HCT116 (cell line): Measurements from ENCODE around the gene SRGAP1. TPM values are rescaled to one million over a fixed set of nuclear protein-coding genes. Genes with fewer than 3 reads are reported as not detected.

Experiments used
- ATAC-seq: fragments of 200-7000 bp; cut with Tn5 transposase; 2 replicates; pipeline ENCODE4 v1.9.1; 2020; ENCODE audit warnings: mild to moderate bottlenecking, moderate library complexity
- BruUV-seq: library from RNA; stranded (reverse); fragments of 400-500 nt; replicated peaks from 2 replicates; lab custom pipeline; 2021; lab: Mats Ljungman, UMichigan
- CTCF ChIA-PET: fragments of 300-600 bp; sonication (Branson Sonifier 250); formaldehyde crosslinking; loops from one replicate; lab custom pipeline; 2021; ENCODE audit warnings: antibody characterized with exemption; lab: Charles Lee
- POLR2A ChIA-PET: fragments of 300-600, 350-600 bp; sonication (Branson Sonifier 250); formaldehyde crosslinking; loops from one replicate; lab custom pipeline; 2021; ENCODE audit warnings: antibody characterized with exemption; lab: Charles Lee
- RAD21 ChIA-PET, 2 experiments: fragments of 300-600 bp; sonication (Branson Sonifier 250); formaldehyde crosslinking; loops; one replicate each; lab custom pipeline; 2023; ENCODE audit warnings: low total read pairs in 2 of 2; ENCODE audit not compliant: uncharacterized antibody in 2 of 2, unreplicated experiment in 2 of 2, low non-redundant PET in 1 of 2; lab: Charles Lee
- DNase-seq: peaks from one replicate; pipeline ENCODE4 v3.0.0-alpha.2; 2010; ENCODE audit warnings: low read depth, low spot score
- H2AFZ ChIP-seq: fragments of 200-600 bp; shearing (Covaris generic), sonication (generic); 2 replicates; pipeline ENCODE4 v1.6.1; 2017; ENCODE audit warnings: low read depth, mixed run types, mixed read lengths, antibody characterized with exemption, low read length; ENCODE audit not compliant: poor library complexity, severe bottlenecking
- H3K27ac ChIP-seq: 2 replicates; pipeline ENCODE4 v1.5.1; 2012; ENCODE audit warnings: low read depth, low read length
- H3K27me3 ChIP-seq: fragments of 200-600 bp; sonication (generic); 2 replicates; pipeline ENCODE4 v1.6.1; 2016; ENCODE audit warnings: mixed run types, low read length, mixed read lengths; ENCODE audit not compliant: insufficient read depth
- H3K36me3 ChIP-seq, 2 experiments: fragments of 200-500 bp in 1 of 2; fragments of 200-600 bp in 1 of 2; sonication (Bioruptor generic) in 1 of 2; sonication (generic) in 1 of 2; 2 replicates each; pipeline versions ENCODE4 v1.5.1 to v1.6.1; 2014 to 2016; ENCODE audit warnings: low read length in 2 of 2, inconsistent platforms in 1 of 2, mixed read lengths in 1 of 2, mixed run types in 1 of 2; ENCODE audit not compliant: insufficient read depth in 2 of 2, control insufficient read depth in 1 of 2
- H3K4me1 ChIP-seq, 2 experiments: fragments of 200-600 bp in 1 of 2; sonication (generic) in 1 of 2; 2 replicates each; pipeline versions ENCODE4 v1.5.1 to v1.6.1; 2012 to 2017; ENCODE audit warnings: low read length in 2 of 2, inconsistent platforms in 1 of 2, mild to moderate bottlenecking in 1 of 2, mixed read lengths in 1 of 2, mixed run types in 1 of 2, moderate library complexity in 1 of 2; ENCODE audit not compliant: insufficient read depth in 2 of 2, control insufficient read depth in 1 of 2
- H3K4me2 ChIP-seq: fragments of 200-600 bp; sonication (generic); 2 replicates; pipeline ENCODE4 v1.6.1; 2017; ENCODE audit warnings: mixed run types, low read length, mixed read lengths
- H3K4me3 ChIP-seq, 2 experiments: fragments of 200-600 bp in 1 of 2; sonication (generic) in 1 of 2; replicated peaks in 1 of 2; 2 replicates each; pipeline ENCODE4 v1.5.1; 2011 to 2016; ENCODE audit warnings: low read length in 2 of 2, control low read depth in 1 of 2, low read depth in 1 of 2, mild to moderate bottlenecking in 1 of 2, mixed read lengths in 1 of 2, mixed run types in 1 of 2
- H3K79me2 ChIP-seq: fragments of 200-600 bp; sonication (generic); 2 replicates; pipeline ENCODE4 v1.6.1; 2017; ENCODE audit warnings: mild to moderate bottlenecking, mixed run types, low read length, moderate library complexity, mixed read lengths; ENCODE audit not compliant: insufficient read depth
- H3K9ac ChIP-seq: fragments of 200-600 bp; sonication (generic); 2 replicates; pipeline ENCODE4 v1.6.1; 2016; ENCODE audit warnings: low read length, mixed read lengths
- H3K9me2 ChIP-seq: fragments of 200-600 bp; sonication (generic), shearing (Covaris generic); 2 replicates; pipeline ENCODE4 v1.6.1; 2017; ENCODE audit warnings: mixed run types, mild to moderate bottlenecking, moderate library complexity; ENCODE audit not compliant: insufficient read depth
- H3K9me3 ChIP-seq, 2 experiments: fragments of 200-500 bp in 1 of 2; fragments of 200-600 bp in 1 of 2; sonication (Bioruptor generic) in 1 of 2; sonication (generic) in 1 of 2; 2 replicates each; pipeline ENCODE4 v1.6.1; 2014 to 2017; ENCODE audit warnings: low read length in 2 of 2, mixed read lengths in 2 of 2, inconsistent platforms in 1 of 2, low read depth in 1 of 2, mild to moderate bottlenecking in 1 of 2, mixed run types in 1 of 2, moderate library complexity in 1 of 2; ENCODE audit not compliant: control insufficient read depth in 1 of 2, insufficient read depth in 1 of 2
- H4K20me1 ChIP-seq: fragments of 200-600 bp; sonication (generic), shearing (Covaris generic); 2 replicates; pipeline ENCODE4 v1.6.1; 2017; ENCODE audit warnings: mixed run types, mild to moderate bottlenecking, moderate library complexity; ENCODE audit not compliant: insufficient read depth
- CBX3 ChIP-seq: IDR thresholded peaks from 2 replicates; pipeline ENCODE4 v1.6.1; 2012; ENCODE audit warnings: low read depth
- CEBPB ChIP-seq: IDR thresholded peaks from 2 replicates; pipeline ENCODE4 v1.6.1; 2012; ENCODE audit warnings: low read depth
- EGR1 ChIP-seq: IDR thresholded peaks from 2 replicates; pipeline ENCODE4 v1.6.1; 2012; ENCODE audit warnings: low read depth
- ELF1 ChIP-seq: IDR thresholded peaks from 2 replicates; pipeline ENCODE4 v1.6.1; 2012; ENCODE audit warnings: low read depth, borderline replicate concordance
- EZH2 ChIP-seq: fragments of 200-600 bp; sonication (generic); IDR thresholded peaks from 2 replicates; pipeline ENCODE4 v1.6.1; 2017; ENCODE audit warnings: antibody characterized with exemption, mixed run types
- JUND ChIP-seq: IDR thresholded peaks from 2 replicates; pipeline ENCODE4 v1.6.1; 2012
- POLR2AphosphoS5 ChIP-seq: IDR thresholded peaks from 2 replicates; pipeline ENCODE4 v1.6.1; 2011; ENCODE audit warnings: mild to moderate bottlenecking, low read depth, low read length, moderate library complexity
- SP1 ChIP-seq: IDR thresholded peaks from 2 replicates; pipeline ENCODE4 v1.6.1; 2012; ENCODE audit warnings: low read depth
- ZFX ChIP-seq: fragments of 450-650 bp; IDR thresholded peaks from 2 replicates; pipeline ENCODE4 v1.6.1; 2017
- ZNF274 ChIP-seq: fragments of 200-500 bp; sonication (Bioruptor generic); IDR thresholded peaks from 2 replicates; pipeline ENCODE4 v1.6.1; 2014; ENCODE audit warnings: mild to moderate bottlenecking, low read depth, low read length, inconsistent platforms
- intact Hi-C: fragments of 100-400 bp; cut with micrococcal nuclease; formaldehyde crosslinking; loops from 2 replicates; pipeline ENCODE4 v1.10.0; 2022
- total RNA-seq: library from RNA; stranded (reverse); gene quantifications from one replicate; pipeline ENCODE4 v1.2.1, GENCODE V29; 2021; ENCODE audit not compliant: unreplicated experiment
- TF ChIP-seq, protein P1 (sequence below): IDR thresholded peaks from 2 replicates; pipeline ENCODE4 v1.6.1; 2012; ENCODE audit warnings: low read depth
- TF ChIP-seq, protein P2 (sequence below), 3 experiments: fragments of 200-600 bp in 1 of 3; sonication (generic) in 1 of 3; IDR thresholded peaks in 2 of 3; conservative IDR thresholded peaks in 1 of 3; 2 replicates each; pipeline ENCODE4 v1.5.1; 2012 to 2017; ENCODE audit warnings: low read depth in 2 of 3, low read length in 2 of 3, antibody characterized with exemption in 1 of 3, borderline replicate concordance in 1 of 3, control low read depth in 1 of 3, mild to moderate bottlenecking in 1 of 3, mixed read lengths in 1 of 3, mixed run types in 1 of 3, moderate library complexity in 1 of 3; ENCODE audit not compliant: insufficient read depth in 1 of 3

The SRGAP1 gene
- total RNA-seq, 1 experiment from 2014 or later: 16.6 TPM

DNA sequence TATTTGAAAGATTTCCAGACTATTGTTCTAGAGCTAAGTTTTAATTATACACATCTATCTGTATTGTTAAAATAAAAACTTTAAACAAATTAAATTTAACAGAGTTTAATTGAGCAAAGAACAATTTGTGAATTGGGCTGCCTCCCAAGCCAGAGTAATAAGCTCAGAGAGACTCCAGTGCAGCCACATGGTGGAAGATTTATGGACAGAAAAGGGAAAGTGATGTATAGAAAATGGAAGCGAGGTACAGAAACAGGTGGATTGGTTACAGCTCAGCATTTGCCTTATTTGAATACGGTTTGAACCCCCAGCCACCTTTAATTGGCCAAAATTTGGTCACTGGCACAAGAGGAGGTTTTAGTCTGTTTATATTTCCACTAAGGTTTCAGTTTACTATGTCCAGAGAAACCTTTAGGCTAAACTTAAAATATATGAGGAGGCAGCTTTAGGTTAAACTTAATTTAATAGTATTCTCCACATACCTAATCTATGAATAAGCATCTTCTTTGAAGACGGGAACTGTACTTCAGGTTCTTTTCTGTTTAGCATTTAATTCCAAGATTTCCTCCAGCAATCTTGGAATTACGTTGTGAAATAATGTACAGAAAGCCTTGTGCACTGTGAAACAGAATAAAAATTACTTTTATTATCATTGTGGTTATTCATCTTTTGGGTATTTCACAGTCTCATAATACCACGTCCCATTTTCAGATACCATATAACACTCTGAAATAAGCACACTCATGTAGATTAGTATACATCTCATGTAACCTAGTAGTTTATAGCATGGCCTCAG lies 19.4 kb downstream of the SRGAP1 start:
- no peak overlapping the region; the same call in 1 of the 2 replicates for H3K4me2 ChIP-seq
- H4K20me1 ChIP-seq: no peaks in the 10 kb centered on the region
- peaks cover 79% of the 10 kb centered on the region for H3K79me2 ChIP-seq
- ChIA-PET RAD21 (no interaction called here), CTCF (no interaction called here), POLR2A (no interaction called here)
- H3K9ac ChIP-seq: no peak overlapping the region
- TF ChIP-seq, protein P1, sequence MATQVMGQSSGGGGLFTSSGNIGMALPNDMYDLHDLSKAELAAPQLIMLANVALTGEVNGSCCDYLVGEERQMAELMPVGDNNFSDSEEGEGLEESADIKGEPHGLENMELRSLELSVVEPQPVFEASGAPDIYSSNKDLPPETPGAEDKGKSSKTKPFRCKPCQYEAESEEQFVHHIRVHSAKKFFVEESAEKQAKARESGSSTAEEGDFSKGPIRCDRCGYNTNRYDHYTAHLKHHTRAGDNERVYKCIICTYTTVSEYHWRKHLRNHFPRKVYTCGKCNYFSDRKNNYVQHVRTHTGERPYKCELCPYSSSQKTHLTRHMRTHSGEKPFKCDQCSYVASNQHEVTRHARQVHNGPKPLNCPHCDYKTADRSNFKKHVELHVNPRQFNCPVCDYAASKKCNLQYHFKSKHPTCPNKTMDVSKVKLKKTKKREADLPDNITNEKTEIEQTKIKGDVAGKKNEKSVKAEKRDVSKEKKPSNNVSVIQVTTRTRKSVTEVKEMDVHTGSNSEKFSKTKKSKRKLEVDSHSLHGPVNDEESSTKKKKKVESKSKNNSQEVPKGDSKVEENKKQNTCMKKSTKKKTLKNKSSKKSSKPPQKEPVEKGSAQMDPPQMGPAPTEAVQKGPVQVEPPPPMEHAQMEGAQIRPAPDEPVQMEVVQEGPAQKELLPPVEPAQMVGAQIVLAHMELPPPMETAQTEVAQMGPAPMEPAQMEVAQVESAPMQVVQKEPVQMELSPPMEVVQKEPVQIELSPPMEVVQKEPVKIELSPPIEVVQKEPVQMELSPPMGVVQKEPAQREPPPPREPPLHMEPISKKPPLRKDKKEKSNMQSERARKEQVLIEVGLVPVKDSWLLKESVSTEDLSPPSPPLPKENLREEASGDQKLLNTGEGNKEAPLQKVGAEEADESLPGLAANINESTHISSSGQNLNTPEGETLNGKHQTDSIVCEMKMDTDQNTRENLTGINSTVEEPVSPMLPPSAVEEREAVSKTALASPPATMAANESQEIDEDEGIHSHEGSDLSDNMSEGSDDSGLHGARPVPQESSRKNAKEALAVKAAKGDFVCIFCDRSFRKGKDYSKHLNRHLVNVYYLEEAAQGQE: no peak
- TF ChIP-seq, protein P2, sequence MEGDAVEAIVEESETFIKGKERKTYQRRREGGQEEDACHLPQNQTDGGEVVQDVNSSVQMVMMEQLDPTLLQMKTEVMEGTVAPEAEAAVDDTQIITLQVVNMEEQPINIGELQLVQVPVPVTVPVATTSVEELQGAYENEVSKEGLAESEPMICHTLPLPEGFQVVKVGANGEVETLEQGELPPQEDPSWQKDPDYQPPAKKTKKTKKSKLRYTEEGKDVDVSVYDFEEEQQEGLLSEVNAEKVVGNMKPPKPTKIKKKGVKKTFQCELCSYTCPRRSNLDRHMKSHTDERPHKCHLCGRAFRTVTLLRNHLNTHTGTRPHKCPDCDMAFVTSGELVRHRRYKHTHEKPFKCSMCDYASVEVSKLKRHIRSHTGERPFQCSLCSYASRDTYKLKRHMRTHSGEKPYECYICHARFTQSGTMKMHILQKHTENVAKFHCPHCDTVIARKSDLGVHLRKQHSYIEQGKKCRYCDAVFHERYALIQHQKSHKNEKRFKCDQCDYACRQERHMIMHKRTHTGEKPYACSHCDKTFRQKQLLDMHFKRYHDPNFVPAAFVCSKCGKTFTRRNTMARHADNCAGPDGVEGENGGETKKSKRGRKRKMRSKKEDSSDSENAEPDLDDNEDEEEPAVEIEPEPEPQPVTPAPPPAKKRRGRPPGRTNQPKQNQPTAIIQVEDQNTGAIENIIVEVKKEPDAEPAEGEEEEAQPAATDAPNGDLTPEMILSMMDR (IDR thresholded peaks at IDR 0.05 in 2 of 3, conservative IDR thresholded peaks at IDR 0.05 in 1 of 3; ENCODE audit: borderline replicate concordance in 1 of 3, insufficient read depth in 1 of 3, low read depth in 2 of 3, low read length in 2 of 3): no peak
- TF ChIP-seq ZNF274 (no peak), POLR2AphosphoS5 (no peak), ELF1 (no peak), SP1 (no peak), JUND (no peak), CBX3 (no peak), ZFX (no peak), EGR1 (no peak), CEBPB (no peak), EZH2 (no peak)
- DNase-seq (no peak), ATAC-seq (no peak)
- no TSS peak for BruUV-seq
- no peaks in the 10 kb centered on the region for H3K9me3 ChIP-seq
- intact Hi-C loops: no loop called here
- no peaks in the 10 kb centered on the region for H3K36me3 ChIP-seq
- H3K4me1 ChIP-seq: peaks cover 41 to 42% of the 10 kb centered on the region in 2 experiments
- no peaks in the 10 kb centered on the region for H3K9me2 ChIP-seq
- no peak overlapping the region for H3K4me3 ChIP-seq
- no peaks in the 10 kb centered on the region for H3K27me3 ChIP-seq
- no peak overlapping the region for H3K27ac ChIP-seq
- H2AFZ ChIP-seq: no peak overlapping the region
